SW480 (cell line): ENCODE measurements around the gene RPF1.
"Not testable (repeated sequence)": the region's sequence is repeated elsewhere in the genome, so short reads cannot be mapped to it uniquely, and the experiment has no call there.

Experiments
- DNase-seq: peaks from one replicate; pipeline ENCODE4 v3.0.0-alpha.2; 2016; ENCODE audit warnings: low spot score

Gene RPF1, protein sequence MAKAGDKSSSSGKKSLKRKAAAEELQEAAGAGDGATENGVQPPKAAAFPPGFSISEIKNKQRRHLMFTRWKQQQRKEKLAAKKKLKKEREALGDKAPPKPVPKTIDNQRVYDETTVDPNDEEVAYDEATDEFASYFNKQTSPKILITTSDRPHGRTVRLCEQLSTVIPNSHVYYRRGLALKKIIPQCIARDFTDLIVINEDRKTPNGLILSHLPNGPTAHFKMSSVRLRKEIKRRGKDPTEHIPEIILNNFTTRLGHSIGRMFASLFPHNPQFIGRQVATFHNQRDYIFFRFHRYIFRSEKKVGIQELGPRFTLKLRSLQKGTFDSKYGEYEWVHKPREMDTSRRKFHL

DNA sequence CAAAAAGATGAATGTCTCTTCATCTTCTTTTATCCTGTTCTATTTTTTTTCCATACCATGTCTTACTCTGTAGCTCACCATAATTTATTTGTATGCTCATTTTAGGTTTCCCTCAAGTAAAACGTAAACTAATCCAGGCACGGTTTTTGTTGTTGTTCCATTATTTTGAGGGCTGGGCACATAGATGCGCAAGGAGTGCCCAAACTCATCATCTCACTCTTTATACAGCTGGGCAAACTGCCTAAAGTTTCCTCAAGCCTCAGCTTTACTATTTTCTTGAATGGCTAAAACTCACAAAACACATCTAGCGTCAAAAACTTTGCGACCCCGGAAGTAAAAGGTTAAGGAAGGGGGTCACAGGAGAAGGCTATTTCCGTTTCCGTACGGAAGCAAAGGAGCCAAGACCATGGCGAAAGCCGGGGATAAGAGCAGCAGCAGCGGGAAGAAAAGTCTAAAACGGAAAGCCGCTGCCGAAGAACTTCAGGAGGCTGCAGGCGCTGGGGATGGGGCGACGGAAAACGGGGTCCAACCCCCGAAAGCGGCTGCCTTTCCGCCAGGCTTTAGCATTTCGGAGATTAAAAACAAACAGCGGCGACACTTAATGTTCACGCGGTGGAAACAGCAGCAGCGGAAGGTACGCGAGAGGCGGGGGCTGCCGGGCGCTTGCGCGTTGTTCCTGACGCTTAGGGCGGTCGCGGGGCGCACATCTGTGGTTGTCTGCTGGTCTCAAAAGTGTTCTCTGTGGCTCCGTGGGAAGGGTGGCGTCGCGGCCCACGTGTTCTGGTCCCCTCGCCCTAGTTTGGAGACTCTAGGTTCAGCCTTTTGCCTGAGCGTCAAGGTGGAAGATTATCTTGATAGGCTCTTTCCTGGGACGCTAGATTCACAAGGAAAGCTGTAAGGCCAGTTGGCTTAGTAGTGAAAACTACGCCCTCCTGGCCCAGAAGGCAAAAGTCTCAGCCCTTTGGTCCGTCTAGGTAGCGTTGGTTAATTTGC is at the start of gene RPF1:
TSS of gene RPF1 (plus strand) at position 391 of the 993 bp plus-strand sequence. CDS start at position 407, 16 bp downstream.
- peak; percentile 84 for DNase-seq

GRCh38 chr1:84430546-84430945 is 48.5 kb upstream of the RPF1 start:
- no peak for DNase-seq

DNA sequence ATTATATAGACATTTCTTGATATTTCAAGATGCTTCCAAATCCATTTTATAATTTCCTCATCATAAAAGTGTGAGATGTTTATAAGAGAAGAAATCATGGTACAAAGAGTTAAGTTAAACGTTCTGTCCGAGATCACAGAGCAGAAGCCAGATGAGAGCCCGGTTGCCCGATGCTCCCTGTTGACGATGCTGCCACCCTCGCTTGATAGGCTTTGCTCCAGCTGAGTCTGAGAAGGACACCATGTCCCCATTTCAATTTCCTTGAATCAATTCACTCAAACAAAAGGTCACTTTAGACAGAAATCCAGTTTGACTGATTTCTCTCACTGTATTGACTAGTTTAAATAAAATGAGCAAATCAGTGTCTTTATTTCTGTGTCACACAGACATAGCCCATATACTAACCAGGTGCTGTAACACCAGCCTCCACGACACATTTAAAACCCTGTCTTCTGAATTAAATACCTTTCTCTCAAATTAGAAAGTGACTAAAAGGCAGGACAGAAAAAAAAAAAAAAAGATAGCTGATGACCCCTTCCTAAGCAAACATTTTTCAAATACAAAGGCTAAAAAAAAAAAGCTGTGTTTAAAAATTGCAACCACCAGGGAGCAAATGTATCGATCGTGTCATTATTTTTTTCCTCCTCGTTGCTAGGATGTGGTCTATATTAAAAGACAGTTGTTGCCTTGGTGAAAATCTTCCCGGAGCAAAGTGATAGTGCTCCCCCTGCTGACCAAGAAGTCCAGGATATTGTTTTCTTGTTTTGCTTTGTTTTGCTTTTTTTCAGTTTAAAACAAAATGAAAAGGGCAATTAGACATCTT is 45.6 kb upstream of the RPF1 start:
- DNase-seq: peak; percentile 52

- no peak for DNase-seq
These were observed 44.8 kb upstream of the RPF1 start for GRCh38 chr1:84434081-84434769.

- DNase-seq: no peak
These were observed 44.1 kb upstream of the RPF1 start for GRCh38 chr1:84434801-84435549.

GRCh38 chr1:84436876-84437655 is 42.0 kb upstream of the RPF1 start:
- DNase-seq: no peak

DNA sequence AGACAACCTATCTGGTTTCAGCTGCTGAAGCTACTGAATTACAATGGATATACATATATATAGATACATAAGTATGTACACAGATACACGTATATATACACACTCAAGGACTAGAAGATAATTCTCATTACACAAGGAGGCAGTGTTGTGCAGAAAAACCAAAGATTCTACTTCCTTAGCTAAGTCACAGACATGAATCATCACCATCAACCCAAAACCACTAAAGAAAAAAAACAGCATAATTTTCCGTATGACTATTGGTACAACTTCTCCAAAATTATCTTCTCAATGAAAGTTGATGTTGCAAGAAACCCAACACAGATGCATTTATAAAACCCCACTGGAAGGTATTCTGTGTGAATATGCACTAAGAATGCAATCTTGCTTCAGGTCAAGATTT is 36.8 kb upstream of the RPF1 start:
- DNase-seq: peak; percentile 69

DNA sequence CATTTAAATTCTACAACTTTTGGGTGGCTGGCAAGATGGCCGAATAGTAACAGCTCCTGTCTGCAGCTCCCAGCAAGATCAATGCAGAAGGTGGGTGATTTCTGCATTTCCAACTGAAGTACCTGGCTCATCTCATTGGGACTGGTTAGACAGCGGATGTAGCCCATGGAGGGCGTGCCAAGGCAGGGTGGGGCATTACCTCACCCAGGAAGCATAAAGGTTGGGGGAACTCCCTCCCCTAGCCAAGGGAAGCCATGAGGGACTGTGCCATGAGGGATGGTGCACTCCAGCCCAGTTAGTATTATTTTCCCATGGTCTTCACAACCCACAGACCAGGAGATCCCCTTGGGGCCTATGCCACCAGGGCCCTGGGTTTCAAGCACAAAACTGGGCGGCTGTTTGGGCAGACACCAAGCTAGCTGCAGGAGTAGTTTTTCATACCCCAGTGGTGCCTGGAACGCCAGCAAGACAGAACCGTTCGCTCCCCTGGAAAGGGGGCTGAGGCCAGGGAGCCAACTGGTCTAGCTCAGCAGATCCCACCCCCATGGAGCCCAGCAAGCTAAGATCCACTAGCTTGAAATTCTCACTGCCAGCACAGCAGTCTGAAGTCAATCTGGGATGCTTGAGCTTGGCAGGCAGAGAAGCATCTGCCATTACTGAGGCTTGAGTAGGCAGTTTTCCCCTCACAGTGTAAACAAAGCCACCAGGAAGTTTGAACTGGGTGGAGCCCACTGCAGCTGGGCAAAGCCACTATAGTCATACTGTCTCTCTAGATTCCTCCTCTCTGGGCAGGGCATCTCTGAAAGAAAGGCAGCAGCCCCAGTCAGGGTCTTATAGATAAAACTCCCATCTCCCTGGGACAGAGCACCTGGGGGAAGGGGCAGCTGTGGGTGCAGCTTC is 36.1 kb upstream of the RPF1 start:
- DNase-seq: not testable (repeated sequence)

DNA sequence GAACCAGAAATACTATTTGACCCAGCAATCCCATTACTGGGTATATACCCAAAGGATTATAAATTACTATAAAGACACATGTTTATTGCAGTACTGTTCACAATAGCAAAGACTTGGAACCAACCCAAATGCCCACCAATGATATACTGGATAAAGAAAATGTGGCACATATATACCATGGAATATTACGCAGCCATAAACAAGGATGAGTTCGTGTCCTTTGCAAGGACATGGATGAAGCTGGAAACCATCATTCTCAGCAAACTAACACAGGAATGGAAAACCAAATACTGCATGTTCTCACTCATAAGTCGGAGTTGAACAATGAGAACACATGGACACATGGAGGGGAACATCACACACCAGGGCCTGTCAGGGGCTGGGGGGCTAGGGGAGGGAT is 30.4 kb upstream of the RPF1 start:
- not testable (repeated sequence) for DNase-seq

- DNase-seq: no peak
These were observed 28.2 kb upstream of the RPF1 start for GRCh38 chr1:84450910-84451309.

GRCh38 chr1:84452436-84452835 is 26.6 kb upstream of the RPF1 start:
- no peak for DNase-seq

DNA sequence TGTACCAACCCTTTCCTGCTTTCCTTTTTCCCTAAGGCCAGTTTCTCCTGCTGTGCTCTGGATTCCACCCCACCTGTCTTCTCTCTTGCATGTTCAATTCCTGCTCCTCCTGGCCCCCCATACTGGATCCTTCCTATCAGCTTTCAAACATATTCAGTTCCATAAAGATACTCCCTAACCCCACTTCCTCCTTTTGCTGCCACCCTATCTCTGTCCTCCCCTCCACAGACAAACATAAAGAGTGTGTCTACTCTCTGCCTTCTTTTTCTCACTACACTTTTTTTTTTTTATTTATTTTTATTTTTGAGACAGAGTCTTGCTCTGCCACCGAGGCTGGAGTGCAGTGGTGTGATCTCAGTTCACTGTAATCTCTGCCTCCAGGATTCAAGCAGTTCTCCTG is 16.9 kb upstream of the RPF1 start:
- DNase-seq: no peak

DNA sequence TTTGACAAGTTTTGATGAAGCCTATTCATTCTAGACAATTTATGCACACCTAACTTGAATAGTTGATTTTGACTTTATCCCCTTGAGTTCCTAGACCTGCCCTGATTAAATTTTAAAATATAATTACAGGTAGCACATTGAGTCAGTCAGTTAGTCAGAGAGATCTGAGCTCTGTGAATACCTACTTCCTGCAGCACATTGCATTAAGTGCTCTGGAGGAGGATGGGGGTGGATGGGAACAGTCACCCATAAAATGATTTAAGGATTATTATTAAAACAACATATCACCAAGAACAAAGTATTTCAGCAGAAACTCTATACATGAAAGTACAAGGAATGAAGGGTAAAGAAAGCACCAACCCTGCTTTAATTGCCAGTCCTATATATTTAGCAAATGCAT is 11.8 kb upstream of the RPF1 start:
- no peak for DNase-seq

DNA sequence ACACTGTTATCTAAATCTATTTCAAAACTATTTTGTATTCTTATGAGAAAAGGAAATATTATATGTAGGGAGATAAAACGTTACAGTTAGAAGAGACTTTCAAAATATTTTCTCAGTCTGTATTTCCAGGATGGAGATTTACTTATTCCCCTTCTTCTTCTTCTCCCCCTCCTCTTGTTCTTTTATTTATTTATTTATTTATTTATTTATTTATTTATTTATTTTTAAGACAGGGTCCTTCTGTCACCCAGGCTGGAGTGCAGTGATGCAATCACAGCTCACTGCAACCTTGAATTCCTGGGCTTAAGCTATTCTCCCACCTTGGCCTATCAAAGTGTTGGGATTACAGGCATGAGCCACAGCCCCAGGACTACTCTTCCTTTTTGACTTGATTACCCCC is 2.8 kb upstream of the RPF1 start:
- no peak for DNase-seq

- peak; percentile 2 for DNase-seq
These were observed 932 bp downstream of the RPF1 start for GRCh38 chr1:84479998-84480397.

- no peak for DNase-seq
These were observed 1.6 kb downstream of the RPF1 start for GRCh38 chr1:84480650-84481049.

- DNase-seq: no peak
These were observed 2.3 kb downstream of the RPF1 start for GRCh38 chr1:84481317-84481716.

DNA sequence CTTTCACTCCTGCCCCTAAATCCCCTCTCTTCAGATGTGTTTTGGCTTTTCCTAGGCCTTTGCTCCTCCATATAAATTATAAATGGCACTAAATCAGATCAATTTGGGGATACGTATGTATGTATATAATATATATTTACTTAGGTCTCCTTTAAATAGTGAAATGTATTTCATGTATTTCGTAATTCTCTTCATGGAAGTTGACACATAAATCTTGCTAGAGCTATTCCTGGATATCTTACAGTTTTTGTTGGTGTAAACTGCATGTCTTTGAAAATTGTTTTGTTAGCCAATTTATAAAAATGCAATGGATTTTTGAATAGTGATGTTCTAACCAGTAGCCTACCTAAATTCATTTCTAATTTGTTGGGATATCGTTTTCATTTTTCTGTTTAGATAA is 9.0 kb downstream of the RPF1 start:
- DNase-seq: no peak

DNA sequence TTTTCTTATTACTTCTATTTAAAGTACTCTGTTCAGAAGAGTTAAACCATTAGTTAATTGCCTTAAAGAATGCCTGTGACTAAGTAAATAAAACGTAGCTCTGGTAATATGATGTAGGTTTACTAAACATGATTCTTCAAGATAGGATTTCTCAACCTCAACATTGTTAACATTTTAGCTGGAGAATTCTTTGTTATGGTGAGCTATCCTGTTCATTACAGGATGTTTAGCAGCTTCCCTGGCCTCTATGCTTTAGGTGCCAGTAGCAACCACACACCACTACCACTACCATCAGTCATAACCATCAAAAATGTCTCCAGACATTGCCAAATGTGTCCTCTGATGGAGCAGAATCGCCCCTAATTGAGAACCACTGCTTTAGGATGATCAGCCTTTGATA is 10.7 kb downstream of the RPF1 start:
- DNase-seq: no peak
